TTC549 (cell line): ENCODE measurements around the gene LHFPL3.
"Not testable (repeated sequence)": the region's sequence is repeated elsewhere in the genome, so short reads cannot be mapped to it uniquely, and the experiment has no call there.

Experiments used
- FAIRE-seq: peaks from 2 replicates; lab custom pipeline; 2012; peaks lifted over from hg19 to GRCh38; lab: Jason Lieb, UNC

The LHFPL3 gene

DNA sequence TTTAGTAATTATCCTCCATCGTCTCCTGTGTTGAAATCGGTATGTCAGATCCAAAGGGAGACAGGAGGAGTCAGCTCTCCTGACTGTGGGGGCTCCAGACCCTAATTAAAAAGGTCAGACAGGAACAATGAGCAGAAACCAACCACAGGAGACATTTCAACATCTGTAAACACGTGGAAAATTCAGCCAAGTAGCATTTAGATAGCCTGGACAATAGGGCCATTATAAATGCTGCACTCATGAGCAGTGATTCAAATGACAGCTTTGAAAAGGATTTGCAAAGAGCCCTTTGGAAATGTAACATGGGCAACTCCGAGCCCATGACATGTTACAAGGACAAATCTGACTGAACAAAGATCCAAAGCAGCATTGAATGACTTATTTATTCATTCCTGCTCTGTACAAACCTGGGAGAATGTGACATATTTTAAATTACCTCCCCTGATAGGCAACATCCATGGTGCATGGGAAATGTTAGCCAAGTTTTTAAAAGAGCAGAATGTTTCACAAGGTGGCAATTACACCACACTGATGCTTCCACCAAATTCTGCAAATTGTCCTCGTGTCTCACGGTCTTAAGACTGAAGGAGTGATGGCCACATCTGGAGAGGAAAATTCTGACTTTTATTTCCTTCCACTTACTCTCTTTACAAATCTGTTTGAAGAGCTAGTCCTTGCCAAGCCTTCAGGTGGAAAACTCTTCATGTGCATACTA, 572.3 kb downstream of the LHFPL3 start:
- no peak for FAIRE-seq

DNA sequence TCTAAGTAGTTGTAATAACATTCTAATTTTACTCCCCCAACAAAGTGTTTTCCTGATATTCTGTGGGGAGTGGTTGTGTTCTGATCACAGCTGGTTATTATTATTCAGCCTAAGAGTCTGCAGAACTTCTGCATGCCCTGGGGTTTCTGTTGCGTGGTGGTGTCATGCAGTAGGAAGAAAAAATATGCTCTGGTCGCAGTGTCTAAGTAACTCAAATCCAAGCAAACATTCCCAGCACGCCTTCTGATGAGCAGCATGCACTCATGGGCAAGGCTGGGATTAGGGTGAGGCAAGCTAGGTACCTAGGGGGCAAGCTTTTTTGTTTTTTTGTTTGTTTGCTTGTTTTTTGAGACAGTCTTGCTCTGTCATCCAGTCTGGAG, 572.8 kb downstream of the LHFPL3 start:
- FAIRE-seq = no peak

DNA sequence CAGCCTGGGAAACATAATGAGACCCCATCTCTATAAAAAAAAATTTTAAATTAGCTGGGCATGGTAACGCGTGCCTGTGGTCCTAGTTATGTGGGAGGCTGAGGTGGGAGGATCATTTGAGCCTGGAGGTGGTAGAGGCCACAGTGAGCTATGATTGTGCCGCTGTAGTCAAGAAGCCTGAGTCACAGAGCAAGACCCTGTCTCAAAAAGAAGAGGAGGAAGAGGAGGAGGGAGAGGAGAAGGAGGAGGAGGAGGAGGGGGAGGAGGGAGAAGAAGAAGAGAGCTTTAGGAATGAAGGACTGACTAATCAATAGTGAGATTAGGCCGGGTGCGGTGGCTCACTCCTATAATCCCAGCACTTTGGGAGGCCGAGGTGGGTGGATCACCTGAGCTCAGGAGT, 573.8 kb downstream of the LHFPL3 start:
- FAIRE-seq = no peak

DNA sequence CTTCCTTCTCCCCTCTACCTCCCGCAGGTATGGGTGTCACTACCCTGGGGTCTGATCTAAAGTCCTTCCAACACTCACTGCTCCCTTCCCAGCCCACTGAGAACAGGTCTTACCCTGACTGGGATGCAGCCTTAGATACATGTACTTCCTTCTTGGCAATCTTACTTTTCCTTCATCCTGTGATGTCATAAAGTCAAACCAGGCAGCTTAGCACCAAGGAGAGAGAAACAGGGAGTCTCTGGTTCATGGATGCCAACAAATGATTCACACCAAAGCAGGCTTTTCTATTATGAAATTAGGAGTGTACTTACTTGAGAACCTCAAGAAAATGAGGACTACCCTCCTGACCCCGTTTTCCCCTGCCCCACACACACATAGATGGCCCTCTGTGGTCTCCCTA, 574.6 kb downstream of the LHFPL3 start:
- no peak for FAIRE-seq

DNA sequence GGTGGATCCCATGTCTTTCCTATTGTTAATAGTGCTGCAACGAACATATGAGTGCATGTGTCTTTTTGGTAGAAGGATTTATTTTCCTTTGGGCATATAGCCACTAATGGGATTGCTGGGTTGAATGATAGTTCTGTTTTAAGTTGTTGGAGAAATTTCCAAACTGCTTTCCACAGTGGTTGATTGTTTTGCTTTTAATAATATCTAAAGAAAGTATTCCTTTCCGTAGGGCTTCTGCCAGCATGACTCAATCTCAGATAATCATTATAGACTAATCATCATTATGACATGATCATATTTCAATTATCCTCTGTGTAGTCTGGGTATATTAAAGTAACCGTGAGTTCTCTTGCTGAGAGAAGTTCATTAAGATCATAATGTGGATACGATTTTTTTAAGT, 575.4 kb downstream of the LHFPL3 start:
- FAIRE-seq = no peak

DNA sequence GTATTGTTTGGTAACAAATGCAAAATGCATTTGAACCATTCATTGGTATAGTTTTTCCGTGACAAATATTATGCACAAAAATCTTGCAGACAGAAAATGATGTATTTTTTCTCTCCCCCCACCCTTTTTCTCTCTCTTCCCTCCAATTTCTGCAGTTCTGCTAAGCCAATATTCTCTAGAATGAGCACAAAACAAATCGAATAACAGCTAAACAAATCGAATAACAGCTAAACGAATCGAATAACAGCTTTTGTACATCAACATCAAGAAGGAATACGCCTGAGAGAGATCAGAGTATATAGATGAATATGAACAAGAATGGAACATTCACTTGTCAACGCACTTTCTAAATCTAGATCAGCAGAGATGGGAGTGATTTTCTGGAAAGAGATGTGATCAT, 577.6 kb downstream of the LHFPL3 start:
- no peak for FAIRE-seq

DNA sequence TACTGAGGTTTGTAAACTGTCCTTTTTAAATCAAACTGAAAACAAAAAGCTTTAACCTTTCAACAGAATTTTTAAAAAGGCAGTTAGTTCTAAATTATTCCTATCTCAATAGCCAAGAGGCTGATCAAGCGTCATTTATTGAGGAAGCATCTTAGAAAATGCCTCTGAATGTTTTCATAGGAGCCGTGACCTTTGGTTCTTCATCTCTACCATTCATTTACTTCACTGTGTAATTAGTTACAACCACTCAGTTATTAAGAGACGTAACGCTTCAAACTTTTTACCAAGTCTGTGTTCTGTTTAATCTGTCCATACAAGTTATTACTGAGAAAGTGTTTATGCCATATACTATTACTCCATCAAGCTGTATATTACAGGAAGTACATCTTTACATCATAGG, 578.2 kb downstream of the LHFPL3 start:
- no peak for FAIRE-seq

DNA sequence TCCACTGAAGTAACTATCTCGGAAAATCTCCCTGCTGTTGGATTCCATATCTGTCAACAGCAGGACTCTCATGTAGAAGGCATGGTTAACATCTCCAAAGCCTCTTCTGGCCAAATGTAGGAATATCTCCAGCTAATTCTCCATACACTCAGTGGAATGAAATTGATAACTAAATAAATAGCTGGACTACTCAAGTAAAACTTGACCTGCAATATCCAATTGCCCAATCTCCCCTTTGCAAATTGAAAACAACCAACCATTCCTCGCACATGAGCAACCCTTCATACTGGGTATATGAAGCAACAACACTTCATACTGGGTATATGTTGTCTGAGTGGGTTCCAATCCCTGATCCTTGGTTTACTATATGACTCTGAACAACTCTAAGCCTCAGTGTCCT, 580.2 kb downstream of the LHFPL3 start:
- FAIRE-seq = no peak

DNA sequence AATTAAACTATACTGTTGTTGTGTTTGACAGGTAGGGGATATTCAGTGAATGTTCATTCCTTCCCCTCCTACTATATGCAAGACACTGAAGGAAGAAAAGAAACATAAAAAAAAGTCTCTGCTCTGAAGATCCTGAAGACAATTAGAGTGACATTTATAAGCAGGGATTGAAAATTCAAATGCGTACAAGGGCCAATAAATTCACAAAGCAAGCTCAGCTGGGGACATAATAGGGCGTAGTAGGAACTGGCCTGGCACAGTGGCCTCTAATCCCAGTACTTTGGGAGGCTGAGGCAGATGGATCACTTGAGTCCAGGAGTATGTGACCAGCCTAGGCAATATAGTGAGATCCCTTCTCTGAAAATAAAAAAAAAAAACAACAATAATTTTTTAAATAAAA, 580.7 kb downstream of the LHFPL3 start:
- FAIRE-seq = no peak

DNA sequence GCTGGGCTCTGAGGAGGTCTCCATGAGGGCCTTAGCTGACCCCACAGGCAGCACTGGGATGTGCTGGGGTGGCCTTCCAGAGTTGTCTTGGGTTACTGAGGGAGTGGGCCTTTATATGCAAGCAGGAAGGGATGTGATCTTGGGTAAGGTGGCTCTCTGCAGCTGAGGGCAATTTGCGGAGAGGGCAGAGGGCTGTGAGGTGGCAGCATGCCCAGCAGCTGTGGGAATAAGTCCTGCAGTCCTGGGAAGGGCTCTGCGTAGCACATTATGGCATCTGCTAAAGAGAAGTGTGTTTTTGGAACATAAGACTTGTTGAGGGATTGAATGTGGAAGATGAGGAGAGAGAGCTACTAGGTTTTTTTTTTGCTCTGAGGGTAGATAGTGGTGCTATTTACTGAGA, 586.0 kb downstream of the LHFPL3 start:
- FAIRE-seq = no peak

DNA sequence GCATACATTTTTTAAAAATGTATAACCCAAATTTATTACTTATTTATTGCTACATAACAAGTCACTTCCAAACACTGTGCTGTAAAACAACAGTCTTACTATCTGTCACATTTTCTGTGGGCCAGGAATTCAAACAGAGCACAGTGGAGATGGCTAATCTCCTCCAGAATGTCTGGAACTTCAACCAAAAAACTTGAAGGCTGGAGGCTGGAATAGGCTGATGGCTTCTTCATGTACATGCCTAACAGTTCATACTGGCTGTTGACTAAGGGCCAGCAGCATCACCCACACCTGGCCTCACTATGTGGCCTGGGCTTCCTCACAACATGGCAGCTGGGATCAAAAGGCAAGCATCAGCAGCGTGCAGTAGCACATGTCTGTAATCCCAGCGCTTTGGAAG, 593.2 kb downstream of the LHFPL3 start:
- no peak for FAIRE-seq

DNA sequence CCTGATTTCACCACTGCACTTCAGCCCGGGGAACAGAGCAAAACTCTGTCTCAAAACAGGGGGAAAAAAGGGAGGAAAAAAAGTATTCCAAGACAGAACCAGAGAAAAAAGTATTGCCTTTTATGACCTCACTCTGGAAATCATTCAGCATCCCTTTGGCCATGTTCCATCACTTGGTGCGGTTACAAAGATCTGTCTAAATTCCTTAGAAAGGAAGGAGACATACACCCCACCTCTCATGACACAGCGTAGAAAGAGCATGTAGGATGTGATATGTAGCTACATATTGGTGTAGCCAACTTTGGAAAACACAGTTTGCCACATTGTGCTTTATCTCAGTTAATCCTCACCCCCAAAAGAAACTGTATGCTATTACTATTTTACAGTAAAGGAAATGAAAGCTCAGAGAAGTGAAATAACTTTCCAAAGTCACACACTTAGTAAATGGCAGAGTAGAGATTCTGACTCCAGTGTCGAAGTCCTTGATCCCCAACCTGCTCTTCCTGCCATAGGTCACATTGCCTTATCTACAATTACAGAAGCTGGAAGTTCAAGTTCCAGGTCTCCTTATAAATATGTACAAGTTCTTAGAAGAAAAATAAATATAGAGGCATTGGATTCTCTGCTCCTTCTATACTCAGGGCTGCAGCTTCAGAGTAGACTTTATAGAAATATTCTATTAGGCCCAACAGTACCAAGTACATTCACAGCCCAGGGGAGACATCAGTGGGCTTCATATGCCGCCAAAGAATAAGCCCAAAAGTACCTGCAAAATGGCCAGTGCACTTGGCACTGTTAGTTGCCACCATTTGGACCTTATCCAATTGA, 594.0 kb downstream of the LHFPL3 start:
- no peak for FAIRE-seq

DNA sequence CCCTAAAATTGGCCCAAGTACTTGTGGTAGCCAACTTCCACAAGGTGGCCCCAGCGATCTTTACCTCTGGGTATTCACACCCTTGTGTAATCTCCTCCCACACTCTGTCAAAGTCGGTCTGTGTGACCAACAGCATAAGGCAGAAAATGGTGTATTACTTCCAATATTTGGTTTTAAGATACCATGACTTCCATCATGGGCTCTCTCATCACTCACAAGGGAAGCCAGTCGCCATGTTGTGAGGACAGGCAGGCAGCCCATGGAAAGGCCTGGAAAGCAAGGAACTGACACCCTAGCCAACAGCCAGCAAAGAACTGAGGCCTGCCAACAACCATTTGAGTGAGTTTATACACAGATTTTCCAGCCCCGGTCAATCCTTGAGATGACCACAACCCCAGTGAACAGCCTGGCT, 594.6 kb downstream of the LHFPL3 start:
- peak; percentile 75 for FAIRE-seq

DNA sequence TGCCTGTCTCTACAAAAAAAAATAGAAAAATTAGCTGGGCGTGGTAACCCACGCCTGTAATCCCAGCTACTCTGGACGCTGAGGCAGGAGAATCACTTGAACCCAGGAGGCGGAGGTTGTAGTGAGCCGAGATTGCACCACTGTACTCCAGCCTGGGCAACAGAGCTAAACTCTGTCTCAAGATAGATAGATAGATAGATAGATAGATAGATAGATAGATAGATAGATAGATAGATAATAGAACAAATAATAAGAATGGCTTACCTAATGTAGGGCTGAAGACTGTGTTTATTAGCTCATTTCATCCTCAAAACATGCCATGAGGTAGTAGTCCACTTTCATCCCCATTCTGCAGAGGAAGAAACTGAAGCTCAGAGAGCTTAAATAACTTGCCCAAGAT, 597.8 kb downstream of the LHFPL3 start:
- FAIRE-seq = not testable (repeated sequence)

DNA sequence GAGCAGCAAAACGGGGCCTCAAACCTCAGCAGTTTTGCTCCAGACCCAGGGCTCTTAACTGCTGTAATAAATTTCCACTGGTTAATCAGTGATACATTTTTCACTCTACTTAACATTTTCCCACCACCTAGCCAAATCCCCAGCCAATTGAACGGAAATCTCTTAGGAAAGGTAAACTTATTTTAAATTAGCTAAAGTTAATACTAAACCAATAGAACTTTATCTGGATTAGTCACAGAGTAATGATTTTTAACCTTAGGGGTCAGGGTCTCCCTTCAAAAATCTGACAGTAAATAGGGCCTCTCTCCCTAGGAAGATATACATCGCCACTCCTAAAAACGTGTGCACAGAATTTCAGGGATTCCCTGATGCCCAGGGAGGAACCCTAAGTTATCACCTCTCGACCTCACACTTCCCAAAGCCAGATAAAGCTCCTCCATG, 598.2 kb downstream of the LHFPL3 start:
- no peak for FAIRE-seq

DNA sequence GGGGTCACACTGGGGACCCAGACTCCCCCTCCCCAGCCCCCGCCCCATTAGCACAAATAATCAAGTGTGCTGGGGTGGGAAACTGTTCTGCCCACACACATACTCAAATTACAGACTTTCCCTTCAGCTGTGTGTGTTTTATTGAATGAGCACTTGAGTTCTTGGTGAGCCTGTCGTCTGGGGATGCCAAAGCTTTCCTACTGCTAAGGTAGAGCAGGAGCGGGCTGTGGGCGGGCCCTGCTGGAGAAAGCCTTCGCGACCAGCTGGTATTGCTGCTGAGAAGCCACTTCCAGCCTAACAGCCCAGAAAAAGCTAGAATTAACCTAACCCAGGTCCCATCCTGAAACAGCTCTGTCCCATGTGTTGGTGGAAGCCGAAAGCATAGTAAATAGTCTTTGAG, 598.7 kb downstream of the LHFPL3 start:
- FAIRE-seq = no peak

DNA sequence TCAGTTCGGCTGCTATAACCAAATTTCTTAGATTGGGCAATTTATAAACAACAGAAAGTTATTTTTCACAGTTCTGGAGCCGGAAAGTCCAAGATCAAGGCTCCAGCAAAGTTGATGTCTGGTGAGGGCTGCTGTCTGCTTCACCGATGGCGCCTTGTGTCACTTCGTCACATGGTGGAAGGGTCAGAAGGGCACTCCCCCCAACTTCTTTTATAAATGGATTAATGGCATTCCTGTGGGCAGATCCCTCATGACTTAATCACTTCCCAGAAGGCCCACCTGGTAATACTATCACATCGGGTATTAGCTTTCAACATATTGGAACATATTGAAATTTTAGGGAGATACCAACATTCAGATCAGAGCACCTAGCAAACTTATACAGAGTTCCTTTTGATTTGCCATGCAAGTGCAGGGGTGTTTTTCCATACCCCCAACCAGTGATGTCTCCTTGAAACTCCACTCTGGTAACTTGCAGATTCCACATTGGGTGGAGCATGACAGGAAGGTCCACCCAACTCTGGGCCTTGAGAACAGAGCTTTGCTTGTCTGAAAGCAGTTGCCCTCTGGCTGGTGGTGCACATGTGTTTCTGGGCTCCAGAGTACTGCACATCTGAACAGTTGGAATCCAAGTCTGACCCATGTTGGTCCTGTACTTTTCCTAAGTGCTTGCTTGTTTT, 600.5 kb downstream of the LHFPL3 start:
- FAIRE-seq = no peak

DNA sequence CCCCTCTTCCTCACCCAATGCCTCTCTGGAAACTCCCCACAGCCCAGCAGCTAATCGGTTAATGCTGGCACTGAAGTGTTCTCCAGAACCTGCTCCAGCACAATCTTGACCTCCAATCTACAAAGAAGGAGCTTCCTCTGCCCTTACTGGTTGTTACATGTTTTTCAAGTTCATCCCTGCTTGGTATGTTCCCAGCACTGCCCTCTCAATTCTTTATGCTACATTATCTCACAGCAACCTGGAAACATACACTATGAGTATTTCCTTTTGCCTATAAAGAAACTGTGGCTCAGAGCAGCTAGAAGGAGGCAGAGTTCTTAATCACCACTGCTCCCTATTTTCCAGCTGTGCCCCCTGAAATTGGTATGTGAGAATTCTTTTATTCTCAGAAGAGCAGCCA, 601.5 kb downstream of the LHFPL3 start:
- FAIRE-seq = no peak

DNA sequence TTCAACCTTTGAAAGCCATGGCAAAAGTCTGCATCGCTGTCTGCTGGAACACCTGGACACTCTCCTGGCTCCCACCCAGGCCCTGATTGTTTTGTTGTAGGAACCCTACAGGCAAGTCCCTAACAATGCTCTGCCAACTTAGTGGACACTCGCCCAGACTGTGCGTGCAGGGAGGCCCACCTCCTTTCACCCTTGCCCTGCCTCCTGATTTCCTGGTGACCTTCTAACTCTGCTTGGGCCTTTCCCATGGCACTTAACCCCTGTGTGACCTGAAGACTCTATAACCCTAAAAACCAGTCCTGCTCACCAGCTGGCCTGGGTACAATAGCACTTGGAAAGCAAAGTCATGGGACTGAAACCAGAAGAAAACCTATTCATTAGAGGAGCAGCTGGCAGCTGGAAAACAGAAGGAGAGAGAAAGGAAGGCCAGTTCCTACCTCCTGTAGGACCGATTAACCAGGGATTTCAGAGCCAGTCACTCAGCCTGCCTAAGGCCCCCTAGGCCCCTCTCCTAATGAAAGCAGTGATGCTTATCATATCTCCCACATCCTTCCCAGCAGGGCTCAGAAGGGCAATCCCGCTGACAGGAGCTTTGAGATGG, 602.9 kb downstream of the LHFPL3 start:
- FAIRE-seq = no peak

DNA sequence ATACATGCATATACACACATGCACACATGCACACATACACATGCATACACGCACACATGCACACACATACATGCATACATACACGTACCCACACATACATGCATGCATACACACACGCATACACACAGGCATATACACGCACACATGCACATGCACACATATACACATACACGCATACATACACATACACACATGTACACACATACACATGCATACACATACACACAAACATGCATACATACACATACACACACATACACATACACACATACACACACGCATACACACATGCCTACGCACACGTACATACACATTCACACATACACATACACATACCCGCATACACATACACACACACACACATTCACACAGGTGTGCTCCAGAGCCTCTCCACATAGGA, 604.6 kb downstream of the LHFPL3 start:
- no peak for FAIRE-seq

DNA sequence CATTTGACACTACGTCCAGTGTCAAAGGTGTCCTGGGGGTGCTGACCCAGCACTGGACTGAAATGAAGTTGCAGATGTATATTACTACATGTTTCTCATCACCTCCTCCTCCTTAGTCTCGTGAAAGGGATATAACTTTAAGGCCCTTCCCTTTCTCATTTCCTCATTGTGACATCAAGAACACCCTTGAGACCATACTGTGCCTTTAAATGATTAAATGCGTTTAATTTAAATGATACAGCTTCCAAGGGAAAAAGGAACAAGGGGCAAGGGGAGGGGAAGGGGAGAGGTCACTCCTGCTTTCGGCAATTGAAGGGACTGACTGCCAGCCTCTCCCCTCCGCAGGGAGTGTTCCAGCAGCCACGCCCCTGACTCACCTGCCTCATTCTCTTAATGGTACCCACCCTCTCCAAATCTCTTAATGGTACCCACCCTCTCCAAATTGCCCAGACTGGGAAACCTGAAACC, 605.2 kb downstream of the LHFPL3 start:
- FAIRE-seq = no peak

DNA sequence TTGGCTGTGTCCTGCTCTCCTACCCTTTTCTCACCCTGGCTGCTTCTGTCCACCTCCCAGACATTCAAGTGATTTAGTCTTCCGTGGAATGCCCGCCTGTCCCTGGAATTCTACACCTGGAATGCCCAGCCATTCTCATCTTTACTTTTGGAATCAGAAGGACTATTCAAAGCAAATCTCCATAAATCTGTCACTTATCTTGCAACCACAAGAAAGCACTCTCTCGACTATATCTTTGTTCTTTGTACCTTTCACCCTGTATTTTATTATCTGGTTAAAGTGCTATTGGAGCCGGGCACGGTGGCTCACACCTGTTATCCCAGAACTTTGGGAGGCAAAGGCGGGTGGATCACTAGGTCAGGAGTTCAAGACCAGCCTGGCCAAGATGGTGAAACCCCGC, 606.3 kb downstream of the LHFPL3 start:
- FAIRE-seq = no peak

DNA sequence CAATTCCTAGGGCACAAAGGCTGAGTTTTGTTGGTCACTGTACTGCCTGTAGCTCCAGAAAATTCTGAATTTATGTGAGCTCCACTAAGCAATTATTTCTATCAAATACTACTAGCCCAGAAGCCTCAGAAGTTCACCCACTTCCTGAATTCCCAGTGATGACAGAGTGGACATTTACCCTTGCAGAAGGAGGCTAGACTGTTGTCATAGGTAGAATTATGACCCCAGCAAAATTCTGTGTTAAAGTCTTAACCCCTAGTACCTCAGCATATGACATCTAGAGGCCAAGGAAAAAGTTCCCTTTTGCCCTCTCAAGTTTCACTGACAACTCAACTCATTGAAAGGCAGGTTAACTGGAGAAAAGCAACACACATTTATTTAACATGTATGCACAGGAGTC, 606.9 kb downstream of the LHFPL3 start:
- FAIRE-seq = no peak
